Ammon's horn (tissue), 1 donor: ENCODE data around the gene STOML1.
"Not testable (repeated sequence)": the region's sequence is repeated elsewhere in the genome, so short reads cannot be mapped to it uniquely, and the experiment has no call there.

Experiments
- DNase-seq: peaks from one replicate; pipeline ENCODE4 v3.0.0-alpha.2; 2016; ENCODE audit warnings: low spot score

STOML1 gene

DNA sequence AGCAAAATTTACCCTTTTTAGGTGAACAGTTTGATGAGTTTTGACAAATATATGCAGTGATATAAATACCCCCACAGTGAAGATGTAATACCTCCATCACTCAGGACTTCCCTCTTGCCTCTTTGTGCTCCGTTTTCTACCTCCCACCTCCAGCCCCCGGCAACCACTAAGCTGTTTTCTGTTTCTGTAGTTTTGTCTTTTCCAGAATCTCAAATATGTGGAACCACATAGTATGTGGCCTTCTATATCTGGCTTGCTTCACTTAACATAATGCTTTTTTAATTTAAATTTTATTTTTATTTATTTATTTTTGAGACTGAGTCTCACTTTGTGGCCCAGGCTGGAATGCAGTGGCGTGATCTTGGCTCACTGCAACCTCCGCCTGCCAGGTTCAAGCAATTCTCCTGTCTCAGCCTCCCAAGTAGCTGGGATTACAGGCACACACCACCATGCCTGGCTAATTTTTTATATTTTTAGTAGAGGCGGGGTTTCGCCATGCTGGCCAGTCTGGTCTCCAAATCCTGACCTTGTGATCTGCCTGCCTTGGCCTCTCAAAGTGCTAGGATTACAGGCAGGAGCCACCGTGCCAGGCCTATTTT is 31.5 kb downstream of the STOML1 start:
- DNase-seq, result not testable (repeated sequence)

DNA sequence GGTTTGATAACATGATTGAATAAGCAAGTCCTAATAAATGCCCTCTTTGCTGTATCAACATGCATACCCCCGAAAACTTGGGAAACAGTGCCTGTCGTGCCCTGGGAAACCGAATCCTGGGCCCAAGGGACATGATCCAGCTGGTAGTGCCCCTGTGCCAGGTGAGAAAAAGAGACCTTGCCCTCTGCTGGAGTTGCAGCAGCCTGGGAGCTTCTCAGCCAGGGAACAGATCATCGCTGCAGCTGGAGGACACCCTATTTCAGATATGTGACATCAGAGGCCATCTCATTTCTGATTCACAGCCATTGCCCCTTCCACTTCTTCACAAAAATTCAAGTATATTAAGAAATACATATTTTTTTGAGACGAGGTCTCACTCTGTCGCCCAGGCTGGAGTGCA is 32.3 kb downstream of the STOML1 start:
- no peak for DNase-seq

DNA sequence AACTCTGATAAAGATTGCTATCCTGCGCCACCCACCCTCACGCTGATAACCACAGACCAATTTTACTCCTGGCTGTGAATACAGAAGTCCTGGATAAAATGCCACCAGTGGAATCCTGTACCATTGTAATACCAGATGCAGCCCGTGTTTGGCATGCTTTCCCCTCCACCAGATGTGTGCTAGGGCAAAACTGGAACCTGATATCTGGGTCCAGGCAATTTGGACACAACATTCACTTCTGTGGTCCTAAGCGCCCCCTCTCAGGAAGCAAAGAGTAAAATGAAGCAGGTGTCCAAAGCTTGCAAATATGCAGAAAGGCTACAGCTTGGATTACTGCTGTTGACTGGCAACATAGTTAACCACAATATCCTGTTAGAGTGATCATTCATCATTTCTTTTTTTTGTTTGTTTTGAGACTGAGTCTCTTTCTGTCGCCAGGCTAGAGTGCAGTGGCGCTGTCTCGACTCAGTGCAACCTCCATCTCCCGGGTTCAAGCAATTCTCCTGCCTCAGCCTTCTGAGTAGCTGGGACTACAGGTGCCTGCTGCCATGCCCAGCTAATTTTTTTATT is 33.0 kb downstream of the STOML1 start:
- no peak for DNase-seq

DNA sequence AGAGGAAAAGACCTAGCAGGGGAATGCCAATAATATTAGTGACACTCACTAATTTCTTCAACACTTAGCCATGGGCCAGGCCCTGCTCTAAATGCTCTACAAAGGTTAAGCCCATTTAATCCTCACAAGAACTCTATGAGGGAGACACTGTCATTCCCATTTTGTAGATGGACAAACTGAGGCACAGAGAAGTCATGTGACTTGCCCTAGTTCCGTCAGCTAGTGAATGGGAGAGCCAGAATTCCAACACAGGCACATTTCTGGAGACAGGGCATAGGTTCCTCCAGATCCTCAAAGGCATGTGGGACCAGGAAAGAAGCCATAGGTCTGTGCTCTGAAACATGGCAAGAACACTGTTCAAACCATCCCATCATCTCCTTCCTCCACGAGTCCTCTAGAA is 34.3 kb downstream of the STOML1 start:
- no peak for DNase-seq

DNA sequence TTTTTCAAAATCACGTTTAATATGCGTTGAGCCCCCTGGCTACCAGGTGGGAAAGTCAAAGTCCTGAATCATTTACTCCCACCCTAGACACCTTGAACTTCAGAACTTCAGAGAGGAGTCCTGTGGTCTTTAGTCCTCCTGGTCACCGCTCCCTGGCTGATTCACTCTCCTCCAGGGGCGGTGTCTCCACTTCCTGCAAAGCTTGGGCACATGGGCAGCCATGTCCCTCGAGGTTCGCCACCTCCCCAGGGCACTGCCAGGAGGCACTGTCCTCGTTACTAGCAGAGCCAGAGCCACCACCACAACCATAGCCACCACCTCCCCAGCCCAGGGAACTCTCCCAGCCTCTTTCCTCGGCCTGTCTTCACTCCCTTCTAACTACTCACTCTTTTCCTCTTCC is 34.8 kb downstream of the STOML1 start:
- no peak for DNase-seq

DNA sequence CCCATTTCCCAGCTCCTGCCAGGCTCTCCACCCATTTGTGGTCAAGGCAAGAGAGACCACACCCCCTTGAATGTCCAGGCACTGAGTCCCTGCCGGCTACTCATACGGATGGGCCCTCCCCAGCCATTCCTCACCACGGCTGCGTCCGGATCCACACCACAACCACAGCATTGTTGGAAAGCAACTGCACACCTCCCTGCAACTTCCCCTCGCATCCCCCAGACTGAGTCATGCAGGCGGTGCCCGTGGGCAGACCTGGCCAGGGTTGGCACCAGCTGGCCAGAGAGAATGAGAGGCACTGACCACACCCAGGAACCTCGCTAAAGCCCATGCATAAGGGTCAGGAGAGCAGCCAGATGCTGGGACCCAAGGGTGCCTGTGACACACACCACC is 35.4 kb downstream of the STOML1 start:
- no peak for DNase-seq

DNA sequence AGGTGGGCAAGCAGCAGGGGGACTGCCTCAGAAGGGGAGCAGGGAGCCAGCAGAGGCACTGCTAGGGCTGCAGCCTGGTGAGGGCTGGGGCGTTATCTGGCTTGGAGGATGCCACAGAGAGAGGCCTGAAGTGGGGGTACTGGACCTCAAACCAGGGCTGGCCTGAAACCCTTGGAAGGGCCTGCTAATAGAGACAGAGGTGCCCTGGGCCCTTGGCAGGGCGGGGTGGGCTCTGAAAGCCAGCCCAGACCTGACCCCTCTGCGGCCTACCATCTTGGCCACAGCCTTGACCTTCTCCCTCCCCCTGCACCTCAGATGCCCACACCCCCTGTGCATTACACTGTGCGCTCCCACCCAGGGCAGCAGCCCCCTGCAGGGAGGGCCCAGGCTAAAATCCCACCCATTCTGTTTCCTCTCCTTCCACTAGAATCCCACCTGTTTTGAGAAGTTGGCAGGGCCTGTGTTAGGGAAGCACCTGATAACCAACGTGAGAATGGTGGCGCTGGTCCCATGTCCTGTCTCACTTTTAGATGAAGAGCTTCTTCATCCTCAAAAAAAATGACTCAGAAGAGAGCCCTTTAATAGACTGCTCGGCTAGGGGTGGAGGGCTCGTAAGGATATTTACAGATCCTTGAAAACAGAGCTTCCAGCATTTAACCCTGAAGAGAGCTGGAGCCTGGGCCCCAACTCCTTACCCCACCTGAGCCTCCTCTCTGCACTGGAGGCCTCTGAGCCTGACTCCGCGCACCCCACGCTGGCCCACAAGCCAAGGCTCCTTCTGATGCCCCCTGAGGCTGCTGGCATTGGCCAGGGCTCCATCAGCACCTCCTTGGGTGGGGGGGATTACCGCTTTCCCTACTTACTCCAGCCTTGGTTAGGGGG is 36.0 kb downstream of the STOML1 start:
- no peak for DNase-seq

DNA sequence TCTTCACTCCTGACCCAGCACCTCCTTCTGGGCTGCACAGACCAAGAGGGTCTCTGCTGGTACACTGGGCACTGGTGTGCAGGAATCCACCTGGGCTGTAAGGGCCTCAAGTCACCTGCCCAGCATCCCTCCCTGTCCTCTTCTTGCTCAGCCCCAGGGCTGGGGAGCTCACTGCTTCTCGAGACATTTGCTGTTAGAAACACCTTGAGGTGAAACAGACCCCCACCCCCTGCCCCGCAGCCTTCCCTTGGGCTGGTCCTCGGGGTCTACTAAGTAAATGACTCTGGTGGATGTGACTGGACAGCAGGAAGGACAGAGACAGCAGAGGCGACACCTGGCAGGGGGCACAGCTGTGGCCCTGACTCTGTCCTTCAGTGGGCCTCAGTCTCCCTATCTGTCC is 36.8 kb downstream of the STOML1 start:
- DNase-seq, result no peak

DNA sequence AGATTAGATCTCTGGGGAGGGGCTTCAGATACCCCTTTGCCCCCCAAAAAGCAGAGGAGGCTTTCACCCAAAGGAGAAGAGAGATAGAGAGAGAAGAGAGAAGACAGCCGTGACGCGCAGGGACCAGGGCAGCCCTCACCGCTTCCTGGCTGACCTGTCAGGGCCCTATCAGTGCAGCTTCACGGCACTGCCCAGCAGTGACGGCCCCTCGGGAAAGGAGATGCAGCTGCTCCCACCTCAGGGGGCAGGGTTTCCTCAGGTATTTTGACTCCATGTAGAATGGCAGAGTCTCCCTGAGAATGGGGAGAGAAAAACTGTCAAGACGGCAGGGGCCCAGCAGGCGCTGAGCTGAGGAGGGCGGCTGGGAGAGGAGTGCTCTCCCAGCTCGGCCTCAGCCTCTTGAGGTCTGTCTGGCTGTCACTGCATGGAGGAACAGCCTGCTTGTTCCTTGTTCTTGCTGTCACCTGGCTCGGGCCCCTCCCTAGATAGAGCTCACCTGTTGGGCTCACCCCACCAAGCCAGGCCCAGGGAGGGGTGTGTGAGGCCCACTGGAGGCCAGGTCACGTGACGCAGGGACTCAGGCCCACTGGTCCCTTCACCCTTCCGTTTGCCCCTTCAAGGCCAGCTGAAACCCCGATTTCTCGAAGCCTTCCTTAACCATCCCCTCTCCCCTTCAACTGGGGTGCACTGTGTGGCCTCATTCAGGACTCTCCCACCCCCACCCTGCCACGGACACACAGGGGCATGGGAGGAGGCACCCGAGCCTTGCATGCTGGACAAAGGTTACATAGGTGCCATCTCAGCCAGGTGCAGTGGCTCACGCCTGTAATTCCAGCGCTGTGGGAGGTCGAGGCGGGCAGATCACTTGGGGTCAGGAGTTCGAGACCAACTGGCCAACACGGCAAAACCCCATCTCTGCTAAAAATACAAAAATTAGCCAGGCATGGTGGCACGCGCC is 37.6 kb downstream of the STOML1 start:
- no peak for DNase-seq

DNA sequence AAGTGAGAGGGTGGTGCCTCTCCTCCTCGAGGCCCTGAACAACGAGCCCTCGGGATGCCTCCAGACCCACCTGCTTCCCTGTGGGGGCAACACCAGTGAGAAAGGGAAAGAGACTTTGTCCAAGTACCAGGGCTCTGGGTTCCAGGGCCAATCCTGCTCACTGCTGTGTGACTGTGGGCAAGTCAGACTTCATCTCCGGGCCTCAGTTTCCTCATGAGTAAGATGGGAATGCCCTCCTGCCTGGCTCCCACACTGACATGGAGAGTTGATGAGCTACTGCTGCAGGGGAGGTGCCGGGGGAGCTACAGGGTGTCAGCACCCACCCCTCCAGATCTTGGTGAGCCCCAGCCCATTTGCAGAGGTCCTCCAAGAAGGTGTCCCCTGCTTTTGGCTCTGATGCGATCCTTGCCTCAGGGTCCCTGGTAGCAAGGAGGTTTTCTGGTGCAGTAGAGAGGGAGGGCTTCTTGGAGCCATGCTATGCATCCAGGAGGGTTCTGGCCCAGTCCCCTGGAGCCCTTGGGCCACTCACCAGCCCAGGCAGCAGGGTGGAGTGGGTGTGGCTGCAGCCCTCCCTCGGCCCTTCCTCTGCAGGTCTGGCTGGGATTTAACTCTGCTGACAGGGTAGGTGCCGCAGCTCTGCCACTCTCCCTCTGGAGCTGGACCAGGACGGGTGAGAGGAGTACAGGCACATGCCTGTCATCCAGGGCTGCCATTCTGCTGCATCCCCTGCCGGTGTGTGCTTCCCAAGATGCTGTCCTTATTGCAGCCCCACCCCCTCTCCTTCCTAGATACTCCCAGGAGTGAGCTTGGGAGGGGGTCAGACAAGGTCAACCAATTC is 39.0 kb downstream of the STOML1 start:
- no peak for DNase-seq

DNA sequence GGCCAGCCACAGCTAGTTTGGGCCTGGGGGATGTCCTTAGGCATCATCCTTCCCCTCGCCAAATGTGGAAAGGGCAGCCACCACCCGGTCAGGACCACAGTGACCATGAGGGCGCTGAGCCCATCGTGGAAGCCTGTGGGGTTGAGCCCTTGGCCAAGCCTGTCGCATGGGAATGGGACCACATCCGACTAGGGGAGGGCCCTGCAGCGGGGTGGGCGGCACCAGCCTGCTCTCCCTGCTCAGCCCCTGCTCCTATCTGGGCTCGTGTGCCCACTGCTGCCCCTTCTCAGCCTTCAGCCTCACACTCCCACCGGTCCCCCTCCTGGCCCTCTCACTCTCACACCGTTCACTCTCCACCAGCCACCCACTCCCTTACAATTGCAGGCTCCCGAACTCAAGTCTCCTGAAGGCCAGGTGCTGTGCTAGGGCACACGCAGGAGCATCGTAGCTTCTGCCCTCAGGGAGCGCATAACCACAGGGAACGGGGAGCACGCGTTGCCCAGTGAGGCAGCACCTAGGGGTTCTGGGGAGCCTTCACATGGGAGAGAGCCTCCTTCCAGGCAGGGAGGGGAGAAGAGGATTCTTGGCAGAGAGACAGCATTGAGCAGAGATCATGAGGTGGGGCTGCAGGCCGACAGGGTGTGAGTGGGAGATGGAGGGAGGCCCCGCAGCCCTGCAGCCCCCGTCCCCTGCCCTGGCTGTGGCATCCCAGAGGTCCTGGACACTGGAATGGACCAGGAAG is 39.8 kb downstream of the STOML1 start:
- no peak for DNase-seq

DNA sequence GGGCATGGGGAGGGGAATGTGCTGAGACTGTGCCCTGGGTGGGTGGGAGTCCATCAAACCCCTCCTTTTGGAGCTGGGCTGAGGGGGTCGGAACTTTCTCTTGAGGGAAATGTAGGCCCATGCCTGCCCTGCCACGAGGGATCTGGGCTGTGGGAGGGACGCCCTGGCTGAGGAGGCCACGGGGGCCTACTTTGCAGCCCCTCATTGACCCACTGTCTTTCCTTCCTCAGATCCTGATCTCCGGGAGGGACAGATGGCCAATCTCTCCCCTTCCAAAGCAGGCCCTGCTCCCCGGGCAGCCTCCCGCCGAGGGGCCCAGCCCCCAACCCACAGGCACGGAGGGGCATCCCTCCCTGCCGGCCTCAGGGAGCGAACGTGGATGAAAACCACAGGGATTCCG is 40.5 kb downstream of the STOML1 start:
- DNase-seq, result no peak

DNA sequence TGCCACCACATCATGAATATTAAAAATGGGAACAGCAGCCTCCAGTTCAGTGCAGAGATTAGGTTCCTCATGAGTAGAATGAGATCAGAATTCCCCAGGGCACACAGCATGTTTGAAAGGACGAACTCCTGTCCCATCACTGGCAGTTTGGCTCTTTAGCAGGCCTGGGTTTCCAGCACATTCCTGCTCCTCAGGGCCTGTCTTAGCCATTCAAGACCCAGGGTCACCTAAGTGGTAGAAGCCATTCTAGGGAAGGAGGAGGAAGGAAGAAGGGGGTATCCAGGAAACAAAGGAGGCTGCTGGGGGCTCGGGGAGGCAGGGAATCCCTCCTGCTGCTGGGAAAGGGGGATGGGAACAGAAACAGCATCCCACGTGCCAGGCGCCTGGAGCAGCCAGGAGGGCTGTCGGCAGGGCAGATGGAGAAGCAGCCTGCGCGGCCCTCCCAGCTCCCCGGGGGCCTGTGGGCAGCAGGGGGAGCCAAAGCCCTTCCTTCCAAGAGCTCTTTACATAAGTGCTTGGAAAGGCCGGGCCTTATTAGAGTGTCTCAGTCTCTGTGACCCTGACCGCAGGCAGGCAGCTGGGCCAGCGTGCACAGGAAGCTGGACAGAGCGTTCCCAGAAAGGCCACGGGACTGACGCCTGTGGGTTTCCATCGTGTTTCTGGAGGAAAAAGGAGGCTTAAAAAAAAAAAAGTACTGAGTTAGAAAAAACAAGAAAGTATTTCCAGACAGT is 41.1 kb downstream of the STOML1 start:
- peak; percentile 93 for DNase-seq

DNA sequence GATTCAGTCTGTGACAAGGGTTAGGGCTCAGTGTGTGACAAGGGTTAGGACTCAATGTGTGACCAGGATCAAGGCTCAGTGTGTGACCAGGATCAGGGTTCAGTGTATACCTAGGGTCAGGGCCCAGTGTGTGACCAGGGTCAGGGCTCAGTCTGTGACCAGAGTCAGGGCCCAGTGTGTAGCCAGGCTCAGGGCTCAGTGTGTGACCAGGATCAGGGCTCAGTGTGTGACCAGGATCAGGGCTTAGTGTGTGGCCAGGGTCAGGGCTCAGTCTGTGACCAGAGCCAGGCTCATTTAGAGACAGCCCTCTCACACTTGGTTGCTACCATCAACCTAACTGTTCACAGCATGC is 41.6 kb downstream of the STOML1 start:
- DNase-seq, result no peak

DNA sequence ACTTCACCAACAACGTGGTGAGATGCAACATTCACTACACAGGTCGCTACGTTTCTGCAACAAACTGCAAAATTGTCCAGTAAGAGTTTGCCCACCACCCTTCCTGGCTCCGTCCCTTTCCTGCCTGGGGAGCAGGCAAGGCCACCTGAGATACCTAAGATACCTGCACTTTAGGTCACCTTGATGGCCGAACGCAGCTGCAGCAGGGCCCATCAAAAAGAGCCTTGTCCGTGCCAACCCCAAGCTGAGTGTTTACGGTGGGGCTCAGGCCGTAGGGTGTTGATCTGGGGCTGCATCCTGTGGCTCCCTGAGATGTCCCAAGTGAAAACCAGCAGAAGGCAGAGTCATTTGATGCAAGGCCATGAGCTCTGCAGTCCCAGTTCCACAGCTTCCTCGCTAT is 42.6 kb downstream of the STOML1 start:
- DNase-seq, result no peak

DNA sequence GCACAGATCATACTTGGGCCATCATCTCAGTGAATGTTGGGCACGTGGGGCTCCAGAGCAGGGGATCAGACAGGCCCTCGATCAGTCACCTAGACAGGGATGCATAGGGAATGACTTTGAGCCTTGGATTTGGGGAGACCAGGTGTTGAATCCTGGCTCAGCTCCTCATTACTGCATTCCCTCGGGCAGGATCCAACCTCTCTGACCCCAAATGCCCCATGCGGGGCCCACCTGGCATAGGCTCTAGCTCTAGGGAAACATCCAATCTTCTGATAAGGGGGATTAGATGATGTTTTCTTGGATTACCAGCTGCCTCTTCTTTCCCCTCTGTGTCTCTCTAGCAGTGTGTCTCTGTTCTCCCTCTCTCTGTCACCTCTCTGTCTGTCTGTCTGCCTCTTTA is 43.1 kb downstream of the STOML1 start:
- DNase-seq, result no peak

DNA sequence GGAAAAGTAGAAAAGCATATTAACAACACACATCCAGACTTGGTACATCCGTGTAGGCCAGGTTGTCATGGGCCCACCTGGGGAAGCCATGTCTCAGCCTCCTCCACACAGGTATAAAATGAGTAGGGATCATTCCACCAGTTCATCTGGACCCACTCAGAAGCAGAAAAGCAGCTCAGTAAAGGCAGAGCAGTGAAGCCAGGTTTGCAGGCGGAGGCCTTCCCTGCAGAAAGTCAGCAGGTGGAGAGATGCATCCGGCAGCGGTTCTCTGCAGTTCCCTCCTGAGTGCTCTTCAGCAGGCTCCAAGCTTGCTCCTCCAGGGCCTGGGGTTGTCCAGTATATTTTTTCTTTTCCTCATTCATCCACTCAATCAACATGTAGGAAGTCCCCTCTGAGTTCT is 43.7 kb downstream of the STOML1 start:
- DNase-seq, result no peak

DNA sequence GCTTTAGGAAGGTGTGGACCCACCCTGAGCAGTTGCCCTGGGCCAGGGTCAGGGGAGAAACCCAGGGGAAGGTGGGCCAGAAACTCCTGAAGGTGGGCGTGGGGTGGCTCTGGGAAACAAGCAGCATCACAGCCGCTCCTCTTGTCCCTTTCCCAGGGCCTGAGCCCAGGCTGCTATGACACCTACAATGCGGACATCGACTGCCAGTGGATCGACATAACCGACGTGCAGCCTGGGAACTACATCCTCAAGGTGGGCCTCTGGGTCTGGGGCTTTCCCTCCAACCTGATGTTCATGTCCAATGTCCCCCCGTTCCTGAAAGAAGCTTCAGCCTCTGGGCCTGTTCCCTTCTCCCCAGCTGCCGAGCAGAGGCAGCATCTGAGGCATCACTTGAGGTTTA is 44.4 kb downstream of the STOML1 start:
- DNase-seq, result no peak

DNA sequence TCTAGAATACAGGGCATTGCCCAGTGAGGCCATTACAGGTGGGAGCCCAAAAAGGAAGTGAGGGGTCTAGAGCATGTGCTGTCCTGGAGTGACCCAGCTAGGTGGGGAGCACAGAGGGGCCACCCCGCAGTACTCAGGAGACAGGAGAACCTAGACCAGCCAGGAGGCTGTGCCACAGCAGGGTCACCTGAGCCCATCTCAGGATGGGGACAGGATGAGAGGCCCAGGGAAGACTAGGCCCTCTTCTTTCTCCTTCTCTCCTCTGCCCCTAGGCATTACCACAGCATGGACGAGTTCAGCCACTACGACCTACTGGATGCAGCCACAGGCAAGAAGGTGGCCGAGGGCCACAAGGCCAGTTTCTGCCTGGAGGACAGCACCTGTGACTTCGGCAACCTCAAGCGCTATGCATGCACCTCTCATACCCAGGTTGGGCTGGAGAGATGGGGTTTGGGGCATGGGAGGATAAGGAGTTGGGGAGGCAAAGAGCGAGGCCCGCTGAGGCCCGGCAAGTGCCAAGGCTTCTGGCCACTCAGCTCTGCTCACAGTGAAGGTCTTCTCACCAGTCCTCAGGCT is 45.2 kb downstream of the STOML1 start:
- DNase-seq, result no peak
